Heart right ventricle (tissue), 16 donors: ENCODE data around the gene GYPC. TPM values are rescaled to one million over a fixed set of nuclear protein-coding genes. Genes with fewer than 3 reads are reported as not detected.

Experiments
- ATAC-seq, 8 donors: fragments of 200-7000 bp; cut with Tn5 transposase; one replicate each; pipeline ENCODE4 v1.9.1; 2020; ENCODE audit warnings: mild to moderate bottlenecking in 8 of 8, moderate library complexity in 8 of 8, moderate number of reproducible peaks in 1 of 8
- DNase-seq, 2 donors: peaks; one replicate each; pipeline ENCODE4 v3.0.0-alpha.2; 2020
- H3K27ac ChIP-seq, 10 donors: fragments of 200-600 bp; sonication (generic) in 2 of 10; one replicate each; pipeline versions ENCODE4 v1.5.0 to v1.8.0; 2020 to 2022; ENCODE audit warnings: mild to moderate bottlenecking in 3 of 10
- H3K27me3 ChIP-seq, 7 donors: fragments of 200-600 bp; one replicate each; pipeline ENCODE4 v1.8.0; 2021 to 2022; ENCODE audit warnings: mild to moderate bottlenecking in 2 of 7
- H3K36me3 ChIP-seq, 9 donors: fragments of 200-600 bp; sonication (generic) in 1 of 9; one replicate each; pipeline versions ENCODE4 v1.5.0 to v1.8.0; 2020 to 2022; ENCODE audit warnings: mild to moderate bottlenecking in 2 of 9
- H3K4me1 ChIP-seq, 9 donors: fragments of 200-600 bp; sonication (generic) in 1 of 9; one replicate each; pipeline versions ENCODE4 v1.5.0 to v1.8.0; 2020 to 2022; ENCODE audit warnings: mild to moderate bottlenecking in 4 of 9
- H3K4me3 ChIP-seq, 10 donors: fragments of 200-600 bp; sonication (generic) in 2 of 10; one replicate each; pipeline versions ENCODE4 v1.5.0 to v1.8.0; 2020 to 2022; ENCODE audit warnings: mild to moderate bottlenecking in 7 of 10, moderate library complexity in 2 of 10
- H3K9me3 ChIP-seq, 11 donors: fragments of 200-600 bp in 10 of 11; sonication (generic) in 2 of 11; one replicate each; pipeline versions ENCODE4 v1.5.0 to v1.8.0; 2013 to 2022; ENCODE audit warnings: mild to moderate bottlenecking in 2 of 11, control low read depth in 1 of 11, moderate library complexity in 1 of 11
- CTCF ChIP-seq, 9 donors: fragments of 200-600 bp; sonication (generic) in 2 of 9; IDR thresholded peaks; one replicate each; pipeline versions ENCODE4 v1.5.0 to v1.8.0; 2021 to 2022; ENCODE audit warnings: antibody characterized with exemption in 9 of 9, mild to moderate bottlenecking in 5 of 9, moderate library complexity in 1 of 9
- WGBS, 2 donors: extraction: QIAGEN DNeasy Blood & Tissue Kit; methylation state at CpG; one replicate each; pipeline ENCODE4 v1.1.7; 2013; ENCODE audit warnings: inconsistent platforms in 1 of 2; 5-methylcytosine and 5-hydroxymethylcytosine counted together
- intact Hi-C, 10 donors: fragments of 100-400 bp; cut with DNase I; formaldehyde crosslinking; loops; one replicate each; pipeline versions ENCODE4 v1.11.1 to v1.14.2; 2022
- polyA plus RNA-seq, 2 donors: library from polyadenylated mRNA; stranded (reverse); fragments of 200-250 nt; gene quantifications; one replicate each; pipeline ENCODE4 v1.2.3, GENCODE V29; 2013
- total RNA-seq, 10 donors: library from RNA; stranded (reverse); fragmentation: NEBNext Ultra II Directional in 3 of 10; extraction: Animal tissue kit (Norgen Biotek cat#: 25700) in 3 of 10; gene quantifications; one replicate each; pipeline versions ENCODE4 v1.2.1 to v1.2.4, GENCODE V29; 2021 to 2023
- donor health status: Arrhythmogenic right ventricular cardiomyopathy.
- donor health status: ischemic (EF 13 %, LVEDD 7.1; RV severe dilation, severe dysfunction).
- donor health status: healthy with polysubstance abuse.
- donor health status: DM: no; HTN: yes; CAD: no.
- donor health status: DM: no; HTN: no; CAD: no.
- donor health status: ischemic (EF 25% LVEDD 6.9; RV normal size, moderate dysfunction).
- donor health status: ischemic (EF 25% LVEDD 5.7; RV mildly dilated, moderate dysfunction).
- donor health status: healthy.
- donor health status: DM: yes; HTN: yes; CAD: no.
- donor health status: Ischemic cardiomyopathy.
- donor health status: ischemic (EF 35%, LVEDD 5.7; RV mildly dilated, moderate dysfunction).
- donor health status: nonischemic (EF 11% LVEDD 7.7; RV severe dilation, severe dysfunction).
- donor health status: DM: yes; HTN: yes; CAD: no.
- donor health status: PGD.
- donor health status: ischemic (EF 29% LVEDD 5.4; RV normal size, mild dysfunction).
- donor health status: nonischemic (EF 23%, LVEDD 6.1; RV moderate dilation, normal function).

The GYPC gene
- total and polyA plus RNA-seq, 12 donors, result 80.3 to 408 (median 127) TPM

DNA sequence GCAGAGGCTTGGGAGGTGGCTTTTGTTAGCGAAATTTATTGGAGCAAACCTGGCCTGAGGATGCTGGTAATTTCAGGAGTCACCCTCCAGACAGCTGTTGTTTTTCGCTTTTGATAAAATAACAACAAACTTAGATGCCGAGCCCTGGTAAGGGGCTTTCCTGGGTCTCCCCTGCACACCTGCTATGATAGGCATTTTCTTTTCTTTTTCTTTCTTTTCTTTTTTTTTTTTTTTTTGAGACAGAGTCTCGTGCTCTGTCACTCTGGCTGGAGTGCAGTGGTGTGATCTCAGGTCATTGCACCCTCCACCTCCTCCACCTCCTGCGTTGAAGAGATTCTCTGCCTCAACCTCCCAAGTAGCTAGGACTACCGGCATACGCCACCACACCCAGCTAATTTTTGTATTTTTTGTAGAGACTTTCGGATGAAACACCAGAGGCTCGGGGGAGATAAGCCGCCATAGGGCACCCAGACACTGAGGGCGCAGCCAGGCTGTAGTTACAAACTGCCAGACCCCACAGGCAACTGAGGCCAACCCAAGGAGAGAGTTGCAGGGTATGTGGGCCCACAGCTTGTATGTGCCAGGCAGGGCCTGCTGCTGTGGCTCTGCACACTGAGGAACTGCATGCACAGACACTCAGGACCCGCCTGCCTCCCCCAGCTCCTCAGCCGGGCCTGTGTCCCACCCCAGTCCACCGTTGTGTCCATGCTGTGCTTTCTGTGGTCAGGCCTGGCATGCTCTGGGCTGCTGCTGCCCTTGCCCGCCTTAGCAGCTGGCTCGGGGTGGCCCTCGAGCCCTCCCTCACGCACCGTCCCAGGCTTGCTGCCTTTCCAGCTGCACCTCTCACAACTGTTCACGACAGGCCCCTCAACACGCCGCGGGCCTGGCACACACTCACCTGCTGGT lies 3.9 kb downstream of the GYPC start:
- no peaks in the 10 kb centered on the region for H3K9me3 ChIP-seq
- peaks cover 0 to 13% (median 0%) of the 10 kb centered on the region in 9 donors for H3K36me3 ChIP-seq
- peak overlapping the region in 3 of 10 donors; percentile 9 to 90 (median 20) for H3K4me3 ChIP-seq
- 87 to 88% methylated on average over 23 of the region's 23 CpGs for WGBS, 2 donors
- intact Hi-C loops, result loop anchor here in 7 of 10 donors (2.0 to 10.0 kb wide), 8 partner anchors 37 to 125 kb away; no protein-coding TSS in a partner anchor
- ATAC-seq, result no peak
- TF ChIP-seq CTCF (IDR thresholded peaks at IDR 0.05), result no peak
- no peak for DNase-seq
- H3K4me1 ChIP-seq, result peaks cover 27 to 91% (median 85%) of the 10 kb centered on the region in 9 donors
- H3K27ac ChIP-seq, result peak overlapping the region; percentile 96 to 100 (median 99)
- H3K27me3 ChIP-seq, result no peaks in the 10 kb centered on the region

GRCh38 chr2:126660971-126661370 lies 5.0 kb downstream of the GYPC start:
- 80 to 86% methylated on average over 7 of the region's 7 CpGs for WGBS, 2 donors
- ATAC-seq (no peak), DNase-seq (no peak)
- Histone ChIP-seq H3K4me1 (peaks cover 33 to 94% (median 90%) of the 10 kb centered on the region in 9 donors), H3K9me3 (no peaks in the 10 kb centered on the region), H3K27me3 (no peaks in the 10 kb centered on the region), H3K27ac (peak overlapping the region in 8 of 10 donors; percentile 19 to 99 (median 98)), H3K36me3 (peaks cover 0 to 13% (median 0%) of the 10 kb centered on the region in 9 donors), H3K4me3 (no peak overlapping the region)
- TF ChIP-seq CTCF (IDR thresholded peaks at IDR 0.05), result no peak
- intact Hi-C loops, result loop anchor here in 1 of 10 donors (10.0 kb wide), 1 partner anchor 114 kb away; no protein-coding TSS in a partner anchor

DNA sequence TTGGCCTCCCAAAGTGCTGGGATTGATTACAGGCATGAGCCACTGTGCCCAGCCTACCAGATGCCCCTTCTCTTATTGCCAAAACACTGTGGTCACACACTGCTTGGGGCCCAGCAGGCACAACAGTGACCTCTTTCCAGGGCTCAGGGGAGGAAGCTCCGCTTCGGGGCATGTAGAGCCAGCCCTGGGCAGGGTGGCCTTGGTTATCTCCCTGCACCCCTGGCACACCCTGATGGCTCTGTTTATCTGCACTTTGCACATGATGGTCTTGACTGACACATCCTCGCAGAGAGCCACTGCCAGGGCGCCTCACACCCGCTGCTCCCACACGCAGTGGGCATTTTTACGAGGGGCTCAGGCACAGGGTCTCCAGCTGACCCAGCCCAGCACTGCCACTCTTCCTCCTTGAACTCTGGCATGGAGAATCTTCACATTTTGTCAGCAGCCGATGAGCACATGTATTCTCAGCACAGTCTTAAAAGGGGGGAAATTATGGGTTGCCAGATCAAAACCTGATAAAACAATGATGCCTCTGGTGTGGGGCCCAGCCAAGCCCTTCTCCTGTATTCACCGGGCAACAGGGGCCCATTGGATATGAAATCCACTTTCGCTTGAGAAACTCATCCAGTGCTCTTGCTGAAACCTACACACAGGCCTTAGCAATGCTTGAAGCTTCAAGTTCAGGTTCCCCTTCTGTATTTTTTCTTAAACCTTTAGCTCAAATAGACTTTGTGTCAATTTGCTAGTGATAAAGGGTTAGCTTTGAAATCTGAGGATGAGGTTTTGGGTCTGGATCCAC lies 5.9 kb downstream of the GYPC start:
- peaks cover 33 to 98% (median 95%) of the 10 kb centered on the region in 9 donors for H3K4me1 ChIP-seq
- TF ChIP-seq CTCF (IDR thresholded peaks at IDR 0.05), result no peak
- H3K27me3 ChIP-seq, result no peaks in the 10 kb centered on the region
- DNase-seq, result no peak
- peaks cover 0 to 13% (median 0%) of the 10 kb centered on the region in 9 donors for H3K36me3 ChIP-seq
- H3K9me3 ChIP-seq, result no peaks in the 10 kb centered on the region
- H3K27ac ChIP-seq, result peak overlapping the region in 9 of 10 donors; percentile 19 to 99 (median 97)
- peak overlapping the region in 1 of 10 donors; percentile 4 for H3K4me3 ChIP-seq
- intact Hi-C loops, result loop anchor here in 1 of 10 donors (10.0 kb wide), 1 partner anchor 113 kb away; no protein-coding TSS in a partner anchor
- ATAC-seq, result no peak
- 46 to 65% methylated on average over 10 of the region's 10 CpGs for WGBS, 2 donors

DNA sequence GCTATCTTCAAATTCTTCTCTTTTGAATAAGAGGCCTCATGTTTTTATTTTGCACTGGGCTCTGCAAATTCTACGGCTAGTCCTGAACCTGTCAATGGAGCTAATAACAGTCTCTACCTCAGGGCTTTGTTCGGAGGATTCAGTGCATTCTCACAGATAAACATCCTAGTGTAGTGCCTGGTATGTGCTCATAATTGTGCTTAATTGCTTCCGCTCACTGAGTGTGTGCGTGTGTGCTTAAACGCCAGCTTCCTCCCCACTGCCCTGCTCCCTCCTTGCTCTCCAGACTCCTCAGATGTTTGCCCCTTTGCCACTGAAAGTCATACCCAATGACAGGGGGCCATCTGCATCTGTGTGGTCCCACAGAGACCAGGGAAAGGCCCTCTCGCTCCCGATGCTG lies 6.7 kb downstream of the GYPC start:
- ATAC-seq (no peak), DNase-seq (no peak)
- Histone ChIP-seq H3K27me3 (no peaks in the 10 kb centered on the region), H3K9me3 (no peaks in the 10 kb centered on the region), H3K4me3 (peak overlapping the region in 1 of 10 donors; percentile 4), H3K27ac (peak overlapping the region in 7 of 10 donors; percentile 30 to 99 (median 97)), H3K4me1 (peaks cover 33 to 98% (median 94%) of the 10 kb centered on the region in 9 donors), H3K36me3 (peaks cover 0 to 13% (median 0%) of the 10 kb centered on the region in 9 donors)
- intact Hi-C loops, result loop anchor here in 1 of 10 donors (10.0 kb wide), 1 partner anchor 112 kb away; no protein-coding TSS in a partner anchor
- WGBS, 2 donors, result 62 to 74% methylated on average over 7 of the region's 7 CpGs
- TF ChIP-seq CTCF (IDR thresholded peaks at IDR 0.05), result no peak
